ENCODE results near the gene FAT1. TPM values are rescaled to one million over a fixed set of nuclear protein-coding genes. Genes with fewer than 3 reads are reported as not detected.

Gene FAT1
- total and polyA plus RNA-seq, 8 donors = 8.2 to 272 (median 60.4) TPM

DNA sequence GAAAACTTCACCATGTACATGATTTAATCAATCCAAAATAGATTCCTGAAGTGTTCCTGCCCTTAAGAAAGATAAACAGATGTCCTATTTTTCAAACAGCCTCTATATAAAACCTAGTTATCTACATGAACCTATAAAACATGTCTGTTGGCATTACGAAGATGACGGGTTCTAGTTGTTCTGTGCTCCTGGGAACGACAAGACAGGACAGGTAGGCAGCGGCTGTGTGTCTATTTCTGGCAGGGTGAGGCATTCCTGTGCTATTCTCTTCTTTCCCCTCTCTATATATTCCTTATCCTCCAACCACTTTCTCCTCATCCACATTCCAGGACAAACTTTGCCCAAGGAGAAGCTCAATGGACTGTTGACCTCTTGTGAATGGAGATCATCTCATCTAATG lies 6.1 kb downstream of the FAT1 start:
- H3K4me3 ChIP-seq = no peak overlapping the region
- no peaks in the 10 kb centered on the region for H3K36me3 ChIP-seq
- intact Hi-C loops (cut with DNase I; ENCODE audit: low total_unique reads) = no loop called here
- H3K27me3 ChIP-seq = no peaks in the 10 kb centered on the region
- DNase-seq = no peak
- 85 to 94% (median 92%) methylated on average over 4 of the region's 4 CpGs for WGBS, 5 donors
- no peak for TF ChIP-seq POLR2A (IDR thresholded peaks at IDR 0.05)
- no peak for TF ChIP-seq POLR2AphosphoS5 (IDR thresholded peaks at IDR 0.05)
- TF ChIP-seq EP300 (IDR thresholded peaks at IDR 0.05) = no peak
- TF ChIP-seq, protein P1, sequence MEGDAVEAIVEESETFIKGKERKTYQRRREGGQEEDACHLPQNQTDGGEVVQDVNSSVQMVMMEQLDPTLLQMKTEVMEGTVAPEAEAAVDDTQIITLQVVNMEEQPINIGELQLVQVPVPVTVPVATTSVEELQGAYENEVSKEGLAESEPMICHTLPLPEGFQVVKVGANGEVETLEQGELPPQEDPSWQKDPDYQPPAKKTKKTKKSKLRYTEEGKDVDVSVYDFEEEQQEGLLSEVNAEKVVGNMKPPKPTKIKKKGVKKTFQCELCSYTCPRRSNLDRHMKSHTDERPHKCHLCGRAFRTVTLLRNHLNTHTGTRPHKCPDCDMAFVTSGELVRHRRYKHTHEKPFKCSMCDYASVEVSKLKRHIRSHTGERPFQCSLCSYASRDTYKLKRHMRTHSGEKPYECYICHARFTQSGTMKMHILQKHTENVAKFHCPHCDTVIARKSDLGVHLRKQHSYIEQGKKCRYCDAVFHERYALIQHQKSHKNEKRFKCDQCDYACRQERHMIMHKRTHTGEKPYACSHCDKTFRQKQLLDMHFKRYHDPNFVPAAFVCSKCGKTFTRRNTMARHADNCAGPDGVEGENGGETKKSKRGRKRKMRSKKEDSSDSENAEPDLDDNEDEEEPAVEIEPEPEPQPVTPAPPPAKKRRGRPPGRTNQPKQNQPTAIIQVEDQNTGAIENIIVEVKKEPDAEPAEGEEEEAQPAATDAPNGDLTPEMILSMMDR (IDR thresholded peaks at IDR 0.05) = no peak
- H3K4me1 ChIP-seq = peaks cover 0 to 19% (median 1%) of the 10 kb centered on the region in 4 donors
- peaks cover 0 to 14% (median 4%) of the 10 kb centered on the region in 4 donors for H3K9me3 ChIP-seq
- H3K27ac ChIP-seq = no peak overlapping the region

DNA sequence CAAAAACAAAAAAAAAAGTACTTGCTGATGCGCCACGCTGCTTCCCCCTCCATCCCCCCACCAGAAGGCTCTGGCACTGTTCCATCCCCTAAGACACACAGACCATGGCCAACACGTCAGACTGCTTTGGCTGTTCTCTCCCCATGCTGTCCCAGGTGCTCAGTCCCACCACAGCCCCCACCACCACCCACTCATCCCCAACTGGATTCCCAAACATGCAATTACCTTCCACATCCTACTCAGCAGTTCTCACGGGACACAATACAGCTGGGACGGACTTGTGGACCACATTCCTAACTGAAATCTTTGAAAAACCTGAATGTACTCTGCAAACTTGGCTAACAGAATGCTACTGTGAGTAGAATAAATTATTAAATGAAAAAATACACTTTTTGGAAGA lies 8.6 kb downstream of the FAT1 start:
- no peak overlapping the region for H3K27ac ChIP-seq
- no peak for TF ChIP-seq POLR2AphosphoS5 (IDR thresholded peaks at IDR 0.05)
- no peak for TF ChIP-seq EP300 (IDR thresholded peaks at IDR 0.05)
- TF ChIP-seq POLR2A (IDR thresholded peaks at IDR 0.05) = no peak
- no peaks in the 10 kb centered on the region for H3K27me3 ChIP-seq
- DNase-seq = no peak
- WGBS, 5 donors = 71 to 91% (median 85%) methylated on average over 5 of the region's 5 CpGs
- no peaks in the 10 kb centered on the region for H3K36me3 ChIP-seq
- intact Hi-C loops (cut with DNase I; ENCODE audit: low total_unique reads) = no loop called here
- H3K4me3 ChIP-seq = no peak overlapping the region
- H3K4me1 ChIP-seq = peaks cover 0 to 21% (median 0%) of the 10 kb centered on the region in 4 donors
- H3K9me3 ChIP-seq = peaks cover 0 to 11% (median 4%) of the 10 kb centered on the region in 4 donors

DNA sequence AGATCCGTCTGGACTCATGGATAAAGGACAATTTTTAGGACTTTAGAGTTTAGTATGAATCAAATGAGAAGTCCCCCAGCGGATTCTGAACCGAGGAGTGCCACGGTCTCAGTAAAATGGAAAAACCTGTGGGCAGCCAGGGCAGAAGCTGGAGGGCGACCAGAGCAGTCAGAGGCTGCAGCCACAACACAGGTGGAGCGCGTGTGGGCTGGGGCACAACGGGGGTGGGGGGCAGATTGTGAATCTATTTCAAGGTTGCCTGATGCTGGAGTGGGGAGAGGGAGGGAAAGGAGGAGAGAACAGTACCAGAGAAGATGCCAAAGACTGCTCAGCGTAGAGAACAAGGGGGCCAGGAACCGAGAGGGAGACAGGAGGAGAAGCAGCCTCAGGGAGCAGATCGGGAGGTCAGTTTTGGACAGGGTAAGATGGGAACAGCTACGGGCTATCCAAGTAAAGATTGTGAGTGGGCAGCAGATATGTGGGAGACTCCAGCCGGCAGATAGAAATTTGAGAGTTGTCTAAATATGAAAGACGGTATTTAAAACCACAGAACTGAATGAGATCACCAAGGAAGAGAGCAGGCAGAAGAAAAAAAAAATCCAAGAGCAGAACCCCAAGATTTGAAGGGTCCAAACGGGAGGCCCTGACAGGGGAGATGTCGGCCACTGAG lies 9.5 kb downstream of the FAT1 start:
- no peaks in the 10 kb centered on the region for H3K27me3 ChIP-seq
- peaks cover 0 to 2% (median 0%) of the 10 kb centered on the region in 4 donors for H3K9me3 ChIP-seq
- TF ChIP-seq, protein P1 (IDR thresholded peaks at IDR 0.05) = no peak
- TF ChIP-seq POLR2AphosphoS5 (IDR thresholded peaks at IDR 0.05) (no peak), POLR2A (IDR thresholded peaks at IDR 0.05) (no peak), EP300 (IDR thresholded peaks at IDR 0.05) (no peak)
- intact Hi-C loops (cut with DNase I; ENCODE audit: low total_unique reads) = no loop called here
- no peak for DNase-seq
- no peak overlapping the region for H3K27ac ChIP-seq
- peaks cover 0 to 23% (median 3%) of the 10 kb centered on the region in 4 donors for H3K4me1 ChIP-seq
- 83 to 91% (median 87%) methylated on average over 16 of the region's 16 CpGs for WGBS, 5 donors
- no peak overlapping the region for H3K4me3 ChIP-seq
- H3K36me3 ChIP-seq = peaks cover 0 to 4% (median 2%) of the 10 kb centered on the region in 4 donors

DNA sequence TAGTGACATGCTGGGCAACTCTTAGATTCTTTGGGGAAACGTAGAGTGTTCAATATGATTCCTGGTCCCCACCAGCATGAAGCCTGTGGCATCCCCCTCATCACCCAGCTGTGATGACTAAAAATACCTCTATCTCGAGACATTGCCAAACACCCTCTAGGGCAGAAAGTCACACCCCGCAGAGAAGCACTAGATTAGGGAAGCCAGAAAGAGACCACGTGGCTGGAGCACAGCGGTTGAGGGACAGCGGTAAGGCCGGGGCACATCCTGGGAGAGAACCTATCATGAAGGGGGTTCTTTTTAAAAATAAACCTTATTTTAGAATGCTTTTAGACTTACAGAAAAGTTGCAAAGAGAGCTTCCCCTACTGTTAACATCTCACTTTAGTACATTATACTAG lies 11.0 kb downstream of the FAT1 start:
- Histone ChIP-seq H3K9me3 (no peaks in the 10 kb centered on the region), H3K27ac (no peak overlapping the region), H3K4me3 (no peak overlapping the region), H3K27me3 (no peaks in the 10 kb centered on the region), H3K36me3 (peaks cover 0 to 19% (median 17%) of the 10 kb centered on the region in 4 donors), H3K4me1 (peaks cover 0 to 23% (median 3%) of the 10 kb centered on the region in 4 donors)
- TF ChIP-seq, protein P1 (IDR thresholded peaks at IDR 0.05) = no peak
- intact Hi-C loops (cut with DNase I; ENCODE audit: low total_unique reads) = no loop called here
- DNase-seq = no peak
- WGBS, 5 donors = 82 to 90% (median 89%) methylated on average over 7 of the region's 7 CpGs

DNA sequence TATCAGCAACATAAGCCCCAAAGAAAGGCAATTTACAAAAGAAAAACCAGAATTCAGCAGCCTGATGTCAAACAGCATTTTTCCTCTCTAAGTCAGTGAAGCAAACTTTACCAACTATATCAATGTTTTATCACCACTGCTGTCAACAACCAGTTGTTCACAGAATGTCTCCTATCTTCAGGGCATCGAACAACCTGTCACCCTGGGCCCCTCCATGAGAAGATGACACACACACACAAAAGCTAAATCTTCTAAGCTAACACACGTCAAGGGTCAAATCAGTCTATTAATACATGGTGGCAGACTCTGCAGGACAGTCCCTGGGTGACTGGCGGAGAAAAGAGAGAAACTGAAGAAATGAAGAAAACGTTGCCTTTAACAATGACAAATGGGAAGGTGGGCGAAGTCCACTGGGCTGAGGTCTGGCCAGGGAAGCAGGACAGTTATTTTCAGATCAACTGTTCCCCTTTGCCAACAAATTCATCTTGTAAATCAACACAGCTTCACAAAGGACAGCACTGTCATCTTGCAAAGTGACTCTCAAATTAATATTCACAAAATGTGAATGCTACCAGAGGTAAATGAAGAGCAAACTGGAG lies 13.0 kb downstream of the FAT1 start:
- no peaks in the 10 kb centered on the region for H3K9me3 ChIP-seq
- intact Hi-C loops (cut with DNase I; ENCODE audit: low total_unique reads) = no loop called here
- WGBS, 5 donors = 53 to 75% (median 70%) methylated on average over 5 of the region's 5 CpGs
- peaks cover 4 to 31% (median 28%) of the 10 kb centered on the region in 4 donors for H3K36me3 ChIP-seq
- DNase-seq = no peak
- H3K4me1 ChIP-seq = peaks cover 0 to 27% (median 3%) of the 10 kb centered on the region in 4 donors
- H3K4me3 ChIP-seq = no peak overlapping the region
- no peak overlapping the region for H3K27ac ChIP-seq
- TF ChIP-seq, protein P1 (IDR thresholded peaks at IDR 0.05) = no peak
- TF ChIP-seq POLR2AphosphoS5 (IDR thresholded peaks at IDR 0.05) (no peak), EP300 (IDR thresholded peaks at IDR 0.05) (no peak), POLR2A (IDR thresholded peaks at IDR 0.05) (no peak)
- H3K27me3 ChIP-seq = no peaks in the 10 kb centered on the region
